Activated CD8-positive, alpha-beta memory T cell treated with anti-CD3 and anti-CD28 coated beads, Interleukin-2, amount 10 ng/mL, durations not matched to agents 7 days and 5 days (primary cell): ENCODE data around the gene NXPH4. TPM values are rescaled to one million over a fixed set of nuclear protein-coding genes. Genes with fewer than 3 reads are reported as not detected.

Experiments
- ATAC-seq: fragments of 150-1000 bp; cut with Tn5 transposase; one replicate; pipeline ENCODE4 v1.10.0; 2021; ENCODE audit warnings: moderate library complexity
- CTCF ChIA-PET: fragments of 350-600 bp; sonication (Branson Sonifier 250); formaldehyde crosslinking; loops from one replicate; lab custom pipeline; 2021; ENCODE audit warnings: antibody characterized with exemption; lab: Charles Lee
- DNase-seq: peaks from one replicate; pipeline ENCODE4 v3.0.0-alpha.2; 2020
- H3K27ac Mint-ChIP-seq: one replicate; pipeline ENCODE4 v1.8.0; 2021; ENCODE audit warnings: mild to moderate bottlenecking, mixed read lengths
- H3K27me3 Mint-ChIP-seq: one replicate; pipeline ENCODE4 v1.8.0; 2021; ENCODE audit warnings: mixed read lengths
- H3K36me3 Mint-ChIP-seq: one replicate; pipeline ENCODE4 v1.8.0; 2021; ENCODE audit warnings: mild to moderate bottlenecking, mixed read lengths
- H3K4me1 Mint-ChIP-seq: one replicate; pipeline ENCODE4 v1.8.0; 2021; ENCODE audit warnings: mixed read lengths
- H3K4me3 Mint-ChIP-seq: one replicate; pipeline ENCODE4 v1.8.0; 2021; ENCODE audit warnings: mild to moderate bottlenecking, moderate library complexity, mixed read lengths
- H3K9me3 Mint-ChIP-seq: one replicate; pipeline ENCODE4 v1.8.0; 2022; ENCODE audit warnings: low read depth, mixed read lengths
- microRNA-seq: library from miRNA; unstranded; fragments of <30 nt; microRNA quantifications from one replicate; pipeline ENCODE4 v1.2.0, GENCODE V29; 2022
- total RNA-seq, 2 experiments: library from RNA; stranded (reverse); gene quantifications; one replicate each; pipeline ENCODE4 v1.2.3, GENCODE V29; 2021

NXPH4 gene
- total RNA-seq, 2 experiments from 2014 or later, result 0.58 to 0.68 TPM

DNA sequence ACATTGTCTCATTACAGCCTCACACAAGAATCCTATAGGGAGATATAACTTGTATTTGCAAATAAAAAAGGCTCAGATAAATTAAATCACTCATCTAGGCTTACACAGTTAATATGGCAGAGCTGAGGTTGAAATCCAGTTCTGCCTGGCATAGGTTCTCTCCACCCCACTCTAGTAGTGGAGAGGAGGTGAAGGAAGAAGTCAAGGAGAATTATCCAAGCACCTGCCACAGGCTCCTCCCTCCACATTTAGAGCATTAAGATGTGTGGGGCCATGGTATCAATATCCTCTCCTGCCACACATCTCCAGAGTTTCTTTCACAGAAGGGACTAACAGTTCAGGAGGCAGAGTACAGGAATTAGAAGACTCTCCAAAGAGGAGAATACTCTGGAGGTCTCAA is 56.9 kb downstream of the NXPH4 start:
- peaks cover 2% of the 10 kb centered on the region for H3K4me1 Mint-ChIP-seq
- no peak overlapping the region for H3K27ac Mint-ChIP-seq
- DNase-seq, result no peak
- no peak overlapping the region for H3K4me3 Mint-ChIP-seq
- H3K36me3 Mint-ChIP-seq, result peaks cover 45% of the 10 kb centered on the region
- no peaks in the 10 kb centered on the region for H3K27me3 Mint-ChIP-seq
- CTCF ChIA-PET, result interaction anchor here (1.2 to 3.4 kb wide), 3 partner anchors 31 to 60 kb away, joined by 3 to 13 read pairs (median 3); no protein-coding TSS in a partner anchor
- no peaks in the 10 kb centered on the region for H3K9me3 Mint-ChIP-seq
- ATAC-seq, result no peak

Small RNA genes within 50 kb of the gene (microRNA-seq; reads per million reads assigned to microRNA genes)
- gene MIR1228, result not detected

Other genes with a start within 250 kb of the NXPH4 start
- gene ZBTB39, start 210.2 kb upstream of the NXPH4 start, total RNA-seq, result 1 to 10 TPM; 8.8 to 9.3 TPM
- gene TAC3, start 200.3 kb upstream of the NXPH4 start, total RNA-seq, result not detected
- 1 to 10 TPM in 1 of 2 experiments, under 1 TPM in 1; 0.82 to 1.5 TPM for gene MYO1A, start 166.7 kb upstream of the NXPH4 start, total RNA-seq
- 10 to 100 TPM; 60.5 to 66.1 TPM for gene NEMP1, start 138.0 kb upstream of the NXPH4 start, total RNA-seq
- gene NAB2, start 127.7 kb upstream of the NXPH4 start, total RNA-seq, result 10 to 100 TPM in 1 of 2 experiments, 1 to 10 TPM in 1; 10.0 to 31.1 TPM
- gene STAT6, start 105.4 kb upstream of the NXPH4 start, total RNA-seq, result 100 to 1,000 TPM in 1 of 2 experiments, 10 to 100 TPM in 1; 99.1 to 104 TPM
- gene LRP1, start 88.3 kb upstream of the NXPH4 start, total RNA-seq, result under 1 TPM; 0.33 to 0.85 TPM
- gene LRP1-AS, start 69.2 kb upstream of the NXPH4 start, total RNA-seq, result not detected
- 100 to 1,000 TPM; 194 to 357 TPM for gene SHMT2, start 12.9 kb downstream of the NXPH4 start, total RNA-seq
- 10 to 100 TPM in 1 of 2 experiments, 1 to 10 TPM in 1; 5.4 to 10.0 TPM for gene STAC3, start 34.4 kb downstream of the NXPH4 start, total RNA-seq
- gene R3HDM2, start 214.2 kb downstream of the NXPH4 start, total RNA-seq, result 10 to 100 TPM; 53.8 to 82.4 TPM
- not detected for gene INHBC, start 218.0 kb downstream of the NXPH4 start, total RNA-seq
- under 1 TPM in 1 of 2 experiments, not detected in 1; 0.35 TPM for gene INHBE, start 238.5 kb downstream of the NXPH4 start, total RNA-seq
- gene GLI1, start 243.0 kb downstream of the NXPH4 start, total RNA-seq, result under 1 TPM; 0.52 to 0.53 TPM